ENCODE results near the gene GLDN. TPM values are rescaled to one million over a fixed set of nuclear protein-coding genes. Genes with fewer than 3 reads are reported as not detected.
A peak's percentile ranks its signal among the peaks of the same experiment; 100 is the strongest.

Gene GLDN
- total RNA-seq, 4 donors from 2014 or later: 25.1 to 51.7 (median 30.7) TPM

DNA sequence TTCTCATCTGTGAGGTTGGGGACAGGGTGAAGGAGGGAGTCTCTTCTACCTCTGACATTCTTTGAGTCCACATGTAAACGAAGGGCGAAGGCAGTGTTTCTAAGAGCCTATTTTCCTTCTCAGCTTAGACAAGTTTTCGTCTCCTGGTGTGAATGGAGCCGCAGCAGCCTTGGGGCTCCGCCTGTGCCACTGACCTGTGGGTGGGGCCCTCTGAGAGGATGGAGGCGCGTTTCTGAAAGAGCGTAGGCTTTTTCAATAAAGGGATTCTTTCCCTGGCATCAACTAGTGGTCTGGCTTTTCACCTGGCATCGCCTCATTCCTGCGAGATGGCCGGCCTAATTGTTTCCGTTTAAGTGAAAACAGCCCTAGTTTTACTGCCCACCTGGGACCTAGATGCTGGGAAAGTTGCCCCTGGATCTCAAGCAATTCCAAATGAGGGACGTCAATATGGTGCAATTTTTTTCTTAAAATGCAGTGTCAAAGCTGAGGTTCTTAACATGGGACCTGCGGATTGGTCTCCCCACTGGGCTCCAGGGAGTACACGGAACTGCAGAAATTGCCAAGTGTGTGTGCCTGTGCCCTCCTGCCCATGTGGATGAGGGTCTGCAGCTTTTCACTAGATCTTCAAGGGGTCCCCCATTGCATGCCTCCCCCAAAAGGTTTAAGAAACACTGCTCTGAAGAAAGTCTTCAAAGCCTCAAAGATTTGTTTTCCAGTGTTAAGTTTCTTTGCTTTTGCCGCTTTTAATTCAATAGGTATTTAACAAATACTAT, 958 bp downstream of the GLDN start:
- TF ChIP-seq CTCF (IDR thresholded peaks at IDR 0.05): no peak
- DNase-seq (ENCODE audit: low spot score): no peak
- ATAC-seq (ENCODE audit: low FRiP score): peak; percentile 8

GRCh38 chr15:51343466-51343865, 2.0 kb downstream of the GLDN start:
- ATAC-seq (ENCODE audit: low FRiP score): no peak
- DNase-seq (ENCODE audit: low spot score): no peak
- no peak for TF ChIP-seq CTCF (IDR thresholded peaks at IDR 0.05)

DNA sequence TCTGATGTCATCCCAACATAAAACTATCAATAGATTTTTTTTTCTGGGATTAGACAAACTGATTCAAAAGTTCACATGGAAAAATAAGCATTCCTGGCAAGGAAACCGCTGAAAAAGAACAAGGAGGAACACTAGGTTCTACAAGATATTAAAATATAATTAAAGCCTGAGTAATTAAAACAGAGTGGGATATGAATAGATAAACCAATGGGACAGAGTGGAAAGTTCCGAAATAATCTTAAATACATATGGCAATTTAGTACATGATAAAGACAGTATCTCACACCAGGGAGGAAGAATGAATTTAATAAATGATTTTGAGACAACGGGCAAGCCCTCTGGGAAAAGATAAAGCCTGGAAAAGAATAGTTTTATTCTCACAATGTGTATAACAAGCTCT, 4.7 kb downstream of the GLDN start:
- no peak for TF ChIP-seq CTCF (IDR thresholded peaks at IDR 0.05)
- DNase-seq (ENCODE audit: low spot score): no peak
- ATAC-seq (ENCODE audit: low FRiP score): no peak

- DNase-seq (ENCODE audit: low spot score) (no peak), ATAC-seq (ENCODE audit: low FRiP score) (no peak)
- TF ChIP-seq CTCF (IDR thresholded peaks at IDR 0.05): no peak
These were observed 7.2 kb downstream of the GLDN start for GRCh38 chr15:51348688-51349087.

DNA sequence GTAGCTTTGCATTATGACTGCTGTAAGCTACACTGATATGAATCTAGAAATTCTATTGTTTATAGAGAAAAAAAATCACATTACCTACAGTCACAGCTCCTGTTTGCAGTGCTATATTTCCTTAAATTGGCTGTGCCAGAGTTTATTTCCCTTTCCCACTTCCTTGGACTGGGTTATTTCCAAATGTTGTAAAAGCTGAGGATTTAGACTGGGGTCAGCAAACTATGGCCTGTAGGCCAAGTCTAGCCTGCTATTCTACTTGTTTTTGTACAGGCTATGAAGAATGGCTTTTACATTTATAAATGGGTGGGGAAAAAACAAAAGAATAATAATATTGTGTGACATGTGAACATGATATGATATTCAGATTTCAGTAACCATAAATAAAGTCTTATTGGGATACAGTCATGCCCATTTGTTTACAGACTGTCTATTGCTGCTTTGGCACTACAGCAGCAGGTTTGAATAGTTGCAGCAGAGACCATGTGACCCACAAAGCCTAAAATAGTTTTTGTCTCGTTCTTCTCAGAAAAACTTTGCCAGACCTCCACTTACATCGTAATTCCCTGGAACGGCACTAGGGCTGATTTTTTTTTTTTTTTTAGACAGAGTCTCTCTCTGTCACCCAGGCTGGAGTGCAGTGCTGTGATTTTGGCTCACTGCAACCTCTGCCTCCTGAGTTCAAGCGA, 7.8 kb downstream of the GLDN start:
- no peak for DNase-seq (ENCODE audit: low spot score)
- ATAC-seq (ENCODE audit: low FRiP score): no peak
- no peak for TF ChIP-seq CTCF (IDR thresholded peaks at IDR 0.05)

GRCh38 chr15:51350723-51351122, 9.3 kb downstream of the GLDN start:
- DNase-seq (ENCODE audit: low spot score) (no peak), ATAC-seq (ENCODE audit: low FRiP score) (no peak)
- TF ChIP-seq CTCF (IDR thresholded peaks at IDR 0.05): no peak

DNA sequence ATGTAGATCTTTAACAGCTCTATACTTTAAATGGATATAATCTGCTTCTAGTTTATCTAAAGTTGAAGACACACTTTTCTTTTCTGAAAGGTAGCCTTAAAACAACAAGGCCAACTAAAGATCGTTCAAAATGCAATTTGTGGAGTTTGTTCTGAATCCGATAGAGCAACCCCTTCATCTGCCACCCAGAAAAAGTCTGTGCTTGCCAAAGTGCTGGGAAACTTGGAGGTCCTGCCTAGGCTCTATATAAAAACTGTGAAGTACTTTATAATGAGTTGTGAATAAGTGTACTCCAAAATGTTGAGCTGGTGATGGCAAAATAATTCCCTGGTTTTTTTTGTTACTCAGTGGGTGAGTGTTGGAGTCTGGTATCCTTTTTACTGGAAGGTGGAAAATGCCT, 12.5 kb downstream of the GLDN start:
- DNase-seq (ENCODE audit: low spot score) (no peak), ATAC-seq (ENCODE audit: low FRiP score) (no peak)
- no peak for TF ChIP-seq CTCF (IDR thresholded peaks at IDR 0.05)

Measured in omental fat pad (tissue), 4 donors.